ENCODE data around the gene FAM229B.

The FAM229B gene

GRCh38 chr6:112145080-112145573 is 57.7 kb downstream of the FAM229B start:
- DNase-seq = no peak

- no peak for DNase-seq
These were observed 60.7 kb downstream of the FAM229B start for GRCh38 chr6:112148103-112148502.

- DNase-seq = no peak
These were observed 61.8 kb downstream of the FAM229B start for GRCh38 chr6:112149236-112149635.

- no peak for DNase-seq
These were observed 62.4 kb downstream of the FAM229B start for GRCh38 chr6:112149719-112150263.

GRCh38 chr6:112150363-112150762 is 63.0 kb downstream of the FAM229B start:
- DNase-seq = no peak

All from NCI-H1048 (cell line).